ENCODE measurements around the gene MAPT. TPM values are rescaled to one million over a fixed set of nuclear protein-coding genes. Genes with fewer than 3 reads are reported as not detected.

The MAPT gene
- total and polyA plus RNA-seq, 3 donors from 2014 or later = 5.0 to 100 (median 6.1) TPM

DNA sequence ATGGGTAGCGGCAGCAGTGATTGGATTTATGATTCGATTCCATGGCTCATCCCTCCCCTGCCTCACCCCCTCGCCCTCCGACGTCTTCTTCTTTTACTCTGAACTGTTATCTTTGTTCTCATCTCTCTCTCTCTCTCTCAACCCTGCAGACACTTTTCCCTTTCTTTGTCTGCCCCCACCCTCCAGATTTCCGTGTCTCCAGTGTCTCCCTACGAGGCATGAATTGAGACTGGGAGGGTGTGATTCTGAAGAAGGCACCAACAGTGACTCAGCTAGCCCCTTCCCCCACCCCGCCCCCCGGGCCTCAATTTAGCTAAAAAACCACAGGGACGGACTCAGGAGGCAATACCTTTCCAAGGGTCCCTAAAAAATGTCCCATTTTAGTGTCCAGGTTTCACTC is 57.0 kb downstream of the MAPT start:
- Histone ChIP-seq H3K27me3 (no peaks in the 10 kb centered on the region), H3K4me3 (no peak overlapping the region), H3K27ac (no peak overlapping the region), H3K4me1 (no peaks in the 10 kb centered on the region), H3K36me3 (ENCODE audit: low read depth, missing control alignments) (no peaks in the 10 kb centered on the region), H3K9me3 (no peaks in the 10 kb centered on the region)
- intact Hi-C loops (cut with DNase I; ENCODE audit: low total_unique reads) = no loop called here
- DNase-seq = no peak
- TF ChIP-seq POLR2A (IDR thresholded peaks at IDR 0.05) = no peak
- TF ChIP-seq, protein P1, sequence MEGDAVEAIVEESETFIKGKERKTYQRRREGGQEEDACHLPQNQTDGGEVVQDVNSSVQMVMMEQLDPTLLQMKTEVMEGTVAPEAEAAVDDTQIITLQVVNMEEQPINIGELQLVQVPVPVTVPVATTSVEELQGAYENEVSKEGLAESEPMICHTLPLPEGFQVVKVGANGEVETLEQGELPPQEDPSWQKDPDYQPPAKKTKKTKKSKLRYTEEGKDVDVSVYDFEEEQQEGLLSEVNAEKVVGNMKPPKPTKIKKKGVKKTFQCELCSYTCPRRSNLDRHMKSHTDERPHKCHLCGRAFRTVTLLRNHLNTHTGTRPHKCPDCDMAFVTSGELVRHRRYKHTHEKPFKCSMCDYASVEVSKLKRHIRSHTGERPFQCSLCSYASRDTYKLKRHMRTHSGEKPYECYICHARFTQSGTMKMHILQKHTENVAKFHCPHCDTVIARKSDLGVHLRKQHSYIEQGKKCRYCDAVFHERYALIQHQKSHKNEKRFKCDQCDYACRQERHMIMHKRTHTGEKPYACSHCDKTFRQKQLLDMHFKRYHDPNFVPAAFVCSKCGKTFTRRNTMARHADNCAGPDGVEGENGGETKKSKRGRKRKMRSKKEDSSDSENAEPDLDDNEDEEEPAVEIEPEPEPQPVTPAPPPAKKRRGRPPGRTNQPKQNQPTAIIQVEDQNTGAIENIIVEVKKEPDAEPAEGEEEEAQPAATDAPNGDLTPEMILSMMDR (IDR thresholded peaks at IDR 0.05) = no peak
- WGBS, 2 donors = 68 to 76% methylated on average over 10 of the region's 10 CpGs

DNA sequence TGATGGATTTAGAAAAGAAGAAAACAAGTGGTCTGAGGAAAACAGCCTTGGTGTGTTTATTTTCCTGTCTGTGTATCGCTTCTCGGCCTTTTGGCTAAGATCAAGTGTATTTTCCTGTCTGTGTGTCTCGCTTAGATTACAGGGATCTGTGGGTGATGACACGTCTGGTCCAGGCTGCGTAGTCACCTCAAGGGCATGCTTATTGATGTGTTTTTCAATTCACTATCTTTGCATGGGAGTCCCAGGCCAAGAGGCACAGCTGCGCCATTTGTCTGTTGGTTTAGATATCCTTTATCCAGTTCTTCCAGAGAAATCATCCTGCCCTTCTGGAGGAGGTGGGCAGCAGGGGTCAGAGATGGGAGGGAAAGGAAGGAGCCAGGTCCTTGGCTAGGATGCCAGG is 57.6 kb downstream of the MAPT start:
- intact Hi-C loops (cut with DNase I; ENCODE audit: low total_unique reads) = no loop called here
- H3K27ac ChIP-seq = no peak overlapping the region
- H3K4me3 ChIP-seq = no peak overlapping the region
- no peak for DNase-seq
- no peaks in the 10 kb centered on the region for H3K9me3 ChIP-seq
- no peaks in the 10 kb centered on the region for H3K36me3 ChIP-seq (ENCODE audit: low read depth, missing control alignments)
- TF ChIP-seq, protein P1 (IDR thresholded peaks at IDR 0.05) = no peak
- TF ChIP-seq POLR2A (IDR thresholded peaks at IDR 0.05) = no peak
- H3K27me3 ChIP-seq = no peaks in the 10 kb centered on the region
- WGBS, 2 donors = 86 to 89% methylated on average over 6 of the region's 6 CpGs
- H3K4me1 ChIP-seq = no peaks in the 10 kb centered on the region

DNA sequence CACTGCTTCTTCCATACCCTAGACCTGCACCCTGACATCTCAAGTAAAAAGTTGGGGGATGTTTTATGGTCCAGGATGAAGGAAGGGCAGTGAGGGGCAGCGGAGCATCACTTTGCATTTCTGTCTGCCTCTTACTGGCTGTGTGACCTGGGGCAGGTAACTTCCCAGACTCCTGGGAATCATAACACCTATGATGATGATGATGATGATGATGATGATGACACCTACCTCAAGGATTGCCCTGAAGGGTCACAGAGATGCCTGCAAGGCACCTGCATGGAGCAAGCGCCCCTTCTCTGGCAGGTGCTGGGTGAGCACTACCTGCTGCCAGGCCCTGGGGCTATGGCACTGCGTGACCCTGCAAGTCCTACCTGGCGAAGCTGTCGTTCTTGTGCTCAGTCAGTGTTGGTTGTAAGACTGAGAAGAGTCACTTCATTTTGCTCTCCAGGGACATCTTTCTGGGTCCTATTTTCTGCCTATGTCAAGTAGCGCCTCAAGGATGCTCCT is 58.5 kb downstream of the MAPT start:
- 60 to 94% methylated on average over 1 to 6 of the region's 6 CpGs for WGBS, 2 donors
- Histone ChIP-seq H3K4me1 (no peaks in the 10 kb centered on the region), H3K4me3 (no peak overlapping the region), H3K36me3 (ENCODE audit: low read depth, missing control alignments) (no peaks in the 10 kb centered on the region), H3K9me3 (no peaks in the 10 kb centered on the region), H3K27me3 (no peaks in the 10 kb centered on the region), H3K27ac (no peak overlapping the region)
- no peak for TF ChIP-seq POLR2A (IDR thresholded peaks at IDR 0.05)
- TF ChIP-seq, protein P1 (IDR thresholded peaks at IDR 0.05) = no peak
- intact Hi-C loops (cut with DNase I; ENCODE audit: low total_unique reads) = no loop called here
- no peak for DNase-seq

DNA sequence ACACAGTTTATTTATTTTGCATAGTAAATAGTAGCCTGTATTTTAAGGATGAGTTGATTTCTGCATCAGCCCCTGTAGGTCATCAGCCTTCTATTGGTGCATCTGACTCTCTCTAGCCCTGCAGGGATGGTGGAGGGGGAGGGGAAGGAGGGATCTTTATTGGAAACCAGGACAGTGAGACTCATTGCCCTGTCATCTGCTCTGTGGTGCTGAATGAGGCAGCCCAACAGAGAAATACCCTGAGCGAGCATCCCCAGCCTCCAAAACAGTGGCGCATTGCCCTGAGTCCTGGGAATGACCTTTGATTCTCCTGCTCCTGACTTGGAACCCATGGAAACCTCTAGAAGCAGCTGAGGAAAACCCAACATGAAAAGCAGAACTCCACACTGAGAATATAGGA is 59.2 kb downstream of the MAPT start:
- DNase-seq = no peak
- no peak for TF ChIP-seq POLR2A (IDR thresholded peaks at IDR 0.05)
- TF ChIP-seq, protein P1 (IDR thresholded peaks at IDR 0.05) = no peak
- Histone ChIP-seq H3K27ac (no peak overlapping the region), H3K4me1 (no peaks in the 10 kb centered on the region), H3K36me3 (ENCODE audit: low read depth, missing control alignments) (no peaks in the 10 kb centered on the region), H3K9me3 (no peaks in the 10 kb centered on the region), H3K4me3 (no peak overlapping the region), H3K27me3 (no peaks in the 10 kb centered on the region)
- WGBS, 2 donors = 84 to 89% methylated on average over 2 of the region's 2 CpGs
- intact Hi-C loops (cut with DNase I; ENCODE audit: low total_unique reads) = no loop called here

DNA sequence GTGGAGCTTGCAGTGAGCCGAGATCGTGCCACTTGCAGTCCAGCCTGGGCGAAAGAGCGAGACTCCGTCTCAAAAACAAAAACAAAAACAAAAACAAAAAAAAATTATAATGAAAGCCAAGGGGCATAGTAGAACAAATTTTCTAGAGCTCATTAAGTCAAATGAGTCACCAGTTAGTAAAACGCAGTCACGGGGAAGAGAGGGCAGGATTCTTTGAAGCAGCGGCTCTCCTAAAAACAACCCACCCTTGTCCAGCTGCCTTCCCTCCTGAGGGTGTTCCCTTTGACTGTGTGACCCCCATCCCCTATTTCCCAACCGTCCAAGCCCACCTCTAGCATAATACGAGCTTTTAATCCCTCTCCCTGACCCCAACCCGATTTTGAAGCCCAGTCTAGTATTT is 60.6 kb downstream of the MAPT start:
- WGBS, 2 donors = 88 to 90% methylated on average over 11 of the region's 11 CpGs
- no peaks in the 10 kb centered on the region for H3K36me3 ChIP-seq (ENCODE audit: low read depth, missing control alignments)
- H3K27me3 ChIP-seq = no peaks in the 10 kb centered on the region
- H3K9me3 ChIP-seq = no peaks in the 10 kb centered on the region
- TF ChIP-seq, protein P1 (IDR thresholded peaks at IDR 0.05) = no peak
- no peak for TF ChIP-seq POLR2A (IDR thresholded peaks at IDR 0.05)
- no peak overlapping the region for H3K27ac ChIP-seq
- no peak overlapping the region for H3K4me3 ChIP-seq
- no peaks in the 10 kb centered on the region for H3K4me1 ChIP-seq
- DNase-seq = no peak
- intact Hi-C loops (cut with DNase I; ENCODE audit: low total_unique reads) = no loop called here

All from testis (tissue), 3 donors.